C4-2B (cell line): ENCODE data around the gene ATP6V0C.
A peak's percentile ranks its signal among the peaks of the same experiment; 100 is the strongest.

ENCODE experiments used
- H3K27ac ChIP-seq: fragments of 450-650 bp; 2 replicates; pipeline ENCODE4 v1.5.1; 2017
- ZFX ChIP-seq: fragments of 450-650 bp; IDR thresholded peaks from 2 replicates; pipeline ENCODE4 v1.6.1; 2017
- TF ChIP-seq, protein P1 (sequence below): fragments of 450-650 bp; conservative IDR thresholded peaks from 2 replicates; pipeline ENCODE4 v1.5.1; 2017; ENCODE audit warnings: mild to moderate bottlenecking

Gene ATP6V0C

DNA sequence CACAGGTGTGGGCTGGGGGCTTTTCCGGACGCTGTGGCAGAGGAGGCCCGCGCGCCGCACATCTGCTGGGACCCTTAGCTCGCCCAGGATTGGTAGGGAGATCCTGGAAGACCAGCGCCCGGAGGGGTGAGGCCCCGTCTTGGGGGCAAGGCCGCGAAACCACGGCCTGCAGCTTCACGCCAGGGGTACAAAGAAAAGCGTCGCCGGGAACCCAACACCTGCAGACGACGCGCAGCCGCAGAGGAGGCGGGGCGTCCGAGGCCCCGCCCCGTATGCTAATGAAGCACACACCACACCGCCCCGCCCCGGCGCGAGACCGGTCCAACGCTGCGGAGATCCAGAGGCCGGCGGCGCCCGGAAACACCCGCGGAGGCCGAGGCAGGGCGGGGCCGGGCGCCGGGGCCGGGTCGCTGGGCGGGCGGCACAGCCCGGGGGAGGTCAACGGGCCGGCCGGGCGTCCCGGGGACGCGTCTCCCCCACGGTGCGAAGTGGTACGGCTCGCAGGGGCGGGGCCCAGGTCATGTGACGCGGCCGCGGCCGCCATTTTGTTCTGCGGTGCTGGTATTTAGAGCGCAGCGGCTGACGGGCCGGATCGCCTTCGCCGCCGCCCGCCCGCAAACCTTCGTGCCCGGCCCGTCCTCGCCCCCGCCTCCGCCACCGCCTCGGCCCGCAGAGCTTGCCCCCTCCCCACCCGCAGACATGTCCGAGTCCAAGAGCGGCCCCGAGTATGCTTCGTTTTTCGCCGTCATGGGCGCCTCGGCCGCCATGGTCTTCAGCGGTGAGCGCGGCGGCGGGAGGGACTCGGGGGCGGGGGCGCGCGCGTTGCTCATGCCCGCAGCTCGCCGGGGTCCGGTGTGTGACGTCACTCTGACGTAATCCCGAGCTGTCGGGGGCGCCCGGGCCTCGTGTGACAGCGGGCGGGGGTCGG, at the start of gene ATP6V0C:
Gene ATP6V0C (plus strand): TSS at position 548 of the 928 bp plus-strand sequence. CDS start 152 bp downstream, at position 700.
- TF ChIP-seq ZFX: 0 out of 2 replicates have a peak, but pooled peaks have one; percentile 19
- TF ChIP-seq, protein P1, sequence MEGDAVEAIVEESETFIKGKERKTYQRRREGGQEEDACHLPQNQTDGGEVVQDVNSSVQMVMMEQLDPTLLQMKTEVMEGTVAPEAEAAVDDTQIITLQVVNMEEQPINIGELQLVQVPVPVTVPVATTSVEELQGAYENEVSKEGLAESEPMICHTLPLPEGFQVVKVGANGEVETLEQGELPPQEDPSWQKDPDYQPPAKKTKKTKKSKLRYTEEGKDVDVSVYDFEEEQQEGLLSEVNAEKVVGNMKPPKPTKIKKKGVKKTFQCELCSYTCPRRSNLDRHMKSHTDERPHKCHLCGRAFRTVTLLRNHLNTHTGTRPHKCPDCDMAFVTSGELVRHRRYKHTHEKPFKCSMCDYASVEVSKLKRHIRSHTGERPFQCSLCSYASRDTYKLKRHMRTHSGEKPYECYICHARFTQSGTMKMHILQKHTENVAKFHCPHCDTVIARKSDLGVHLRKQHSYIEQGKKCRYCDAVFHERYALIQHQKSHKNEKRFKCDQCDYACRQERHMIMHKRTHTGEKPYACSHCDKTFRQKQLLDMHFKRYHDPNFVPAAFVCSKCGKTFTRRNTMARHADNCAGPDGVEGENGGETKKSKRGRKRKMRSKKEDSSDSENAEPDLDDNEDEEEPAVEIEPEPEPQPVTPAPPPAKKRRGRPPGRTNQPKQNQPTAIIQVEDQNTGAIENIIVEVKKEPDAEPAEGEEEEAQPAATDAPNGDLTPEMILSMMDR: no peak
- peak within 1 kb of the TSS; percentile 95 for H3K27ac ChIP-seq

DNA sequence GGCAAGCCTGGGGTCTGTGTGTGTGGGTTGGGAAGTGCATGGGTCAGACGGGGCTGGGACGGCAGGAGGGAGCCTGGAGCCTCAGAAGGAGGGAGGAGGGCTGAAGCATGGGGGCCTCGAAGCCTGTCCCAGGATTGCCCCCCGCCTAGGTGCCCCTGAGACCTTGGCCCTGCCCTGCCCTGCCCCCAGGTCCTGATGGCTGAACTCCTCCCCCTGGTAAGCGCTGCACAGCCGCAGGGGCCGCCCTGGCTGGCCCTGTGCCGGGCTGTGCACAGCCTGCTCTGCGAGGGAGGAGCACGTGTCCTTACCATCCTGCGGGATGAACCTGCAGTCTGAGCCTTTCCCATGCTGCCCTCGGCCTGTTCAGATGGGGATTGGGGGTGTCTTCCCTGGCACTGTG, 49.4 kb upstream of the ATP6V0C start:
- H3K27ac ChIP-seq: no peak overlapping the region
- no peak for TF ChIP-seq ZFX
- TF ChIP-seq, protein P1: no peak

DNA sequence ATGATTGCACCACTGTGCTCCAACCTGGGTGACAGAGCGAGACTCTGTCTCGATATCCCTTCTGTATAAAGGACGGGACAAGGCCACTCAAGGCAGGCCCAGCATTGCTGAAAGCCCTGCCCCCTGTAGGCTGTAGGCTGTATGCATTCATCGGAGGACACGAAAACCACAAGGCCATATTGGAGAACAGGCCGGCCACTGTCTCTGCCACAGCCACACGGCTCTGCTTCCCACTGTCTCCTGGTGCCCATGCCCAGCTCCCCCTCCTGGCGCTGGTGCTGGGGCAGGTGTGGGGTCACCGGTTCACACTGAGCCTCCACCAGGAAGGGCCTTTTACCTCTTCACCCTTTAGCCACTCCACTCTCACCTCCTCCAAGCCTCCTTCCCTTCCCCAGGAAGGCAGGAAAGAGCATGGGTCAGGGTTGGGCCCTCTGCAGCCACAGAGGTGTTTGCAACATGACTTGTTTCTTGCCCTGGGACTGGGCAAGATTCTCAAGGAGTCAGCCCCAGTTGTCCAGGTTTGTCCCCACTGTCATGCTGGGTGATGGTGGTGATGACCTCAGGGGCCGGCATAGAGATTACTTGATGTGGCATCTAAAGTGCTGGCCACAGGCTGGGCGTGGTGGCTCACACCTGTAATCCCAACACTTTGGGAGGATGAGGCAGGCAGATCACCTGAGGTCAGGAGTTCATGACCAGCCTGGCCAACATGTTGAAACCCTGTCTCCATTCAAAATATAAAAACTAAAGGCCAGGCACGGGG, 47.9 kb upstream of the ATP6V0C start:
- no peak for TF ChIP-seq ZFX
- TF ChIP-seq, protein P1: no peak; the same call in 1 of the 2 replicates
- H3K27ac ChIP-seq: no peak overlapping the region

DNA sequence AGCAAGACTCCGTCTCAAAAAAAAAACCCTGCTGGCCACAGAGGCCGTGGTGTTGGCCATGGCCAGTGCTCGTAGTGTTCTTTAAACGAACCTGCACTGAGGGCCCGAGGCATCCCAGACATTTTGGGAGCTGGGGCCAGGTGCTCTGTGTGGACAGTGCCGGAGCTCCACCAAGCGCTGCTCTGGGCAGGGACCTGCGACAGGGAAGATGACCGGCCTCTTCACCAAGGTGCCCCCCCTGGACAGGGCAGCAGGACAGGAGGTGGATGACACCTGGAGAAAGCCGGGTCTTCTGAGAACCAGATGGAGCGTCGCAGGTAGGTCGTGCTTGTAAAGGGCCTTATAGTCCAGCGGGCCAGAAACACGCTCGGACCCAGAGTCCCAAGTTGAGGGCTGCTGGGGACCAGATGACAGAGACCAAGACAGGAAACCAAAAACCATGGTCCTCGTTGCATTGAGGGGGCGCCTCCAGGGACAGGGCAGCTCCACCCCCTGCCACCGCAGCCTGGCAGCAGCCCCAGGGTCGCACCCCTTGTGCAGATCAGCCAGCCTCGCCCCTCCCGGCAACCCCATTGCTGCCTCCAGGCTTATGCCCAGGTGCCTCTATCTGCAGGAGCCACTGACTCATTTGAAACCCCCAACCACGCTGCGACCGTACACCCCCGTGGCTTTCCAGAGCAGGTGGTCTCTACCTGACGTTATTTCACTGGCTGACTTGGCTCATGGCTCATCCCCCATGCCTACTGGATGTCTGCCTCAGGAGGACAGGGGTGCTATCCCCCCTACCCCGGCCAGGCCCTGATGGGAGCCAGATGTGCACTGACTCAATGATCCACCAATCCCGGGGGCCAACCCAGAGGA, 46.9 kb upstream of the ATP6V0C start:
- no peak for TF ChIP-seq ZFX
- H3K27ac ChIP-seq: peak overlapping the region; percentile 90

DNA sequence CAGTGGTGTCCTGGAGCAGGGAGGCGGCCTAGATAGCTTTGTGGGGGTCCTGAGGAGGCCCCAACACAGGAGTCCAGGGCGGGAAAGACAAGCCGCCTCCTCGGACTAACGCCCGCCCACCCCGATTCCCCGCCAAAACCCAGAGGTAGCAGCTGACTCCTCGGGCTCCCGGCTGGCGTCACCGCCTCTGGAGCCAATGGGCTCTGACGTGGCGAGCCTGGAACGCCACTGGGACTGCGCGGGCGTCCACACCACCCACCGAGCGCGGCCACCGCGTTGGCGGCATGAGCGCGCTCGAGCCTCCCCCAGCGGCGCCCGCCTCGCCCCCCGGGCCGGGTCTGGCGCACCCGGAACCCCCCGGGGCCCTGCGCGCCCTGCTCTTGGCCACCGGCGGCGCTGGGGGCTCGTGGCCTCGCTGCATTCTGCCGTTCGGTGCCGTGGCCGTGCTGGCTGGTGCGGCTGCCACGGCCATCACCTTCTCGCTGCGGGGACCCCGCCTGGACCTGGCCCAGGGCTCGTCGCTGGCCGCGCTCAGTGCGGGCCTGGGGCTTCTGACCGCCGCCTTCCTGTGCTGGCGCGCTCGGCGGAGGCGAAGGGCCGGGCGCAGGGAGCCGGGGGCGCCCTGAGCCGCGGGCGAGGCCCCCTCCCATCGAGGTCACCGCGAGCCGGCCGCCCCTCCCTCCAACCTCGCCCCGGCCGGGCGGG, 46.1 kb upstream of the ATP6V0C start:
- peak overlapping the region; percentile 90 for H3K27ac ChIP-seq
- TF ChIP-seq ZFX: peak; percentile 33; the same call in 1 of the 2 replicates
- TF ChIP-seq, protein P1: no peak; the same call in 1 of the 2 replicates

DNA sequence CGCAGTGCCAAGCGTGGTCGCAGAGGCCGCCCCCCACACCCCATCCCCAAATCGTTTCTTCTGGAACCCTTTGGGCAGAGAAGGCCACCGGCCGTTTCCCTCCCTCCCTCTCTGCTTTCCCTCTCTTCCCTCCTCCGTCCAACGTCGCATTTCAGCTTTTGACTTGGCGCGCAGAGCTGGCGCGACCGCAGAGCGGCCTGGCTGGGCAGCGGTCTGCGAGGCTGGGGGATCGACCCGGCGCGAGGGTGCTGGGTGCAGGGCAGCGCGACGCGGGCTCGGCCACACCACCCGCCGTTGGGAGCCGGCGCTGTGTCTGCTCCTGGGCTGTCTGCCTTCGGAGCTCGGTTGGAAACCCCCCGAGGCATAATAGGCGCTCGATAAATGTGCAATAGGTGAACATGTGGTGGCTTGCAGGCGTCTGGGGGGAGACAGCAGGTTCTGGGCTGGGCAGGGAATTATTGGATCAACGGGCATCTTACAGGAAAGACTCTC, 45.5 kb upstream of the ATP6V0C start:
- no peak for TF ChIP-seq ZFX
- peak overlapping the region; percentile 90 for H3K27ac ChIP-seq

DNA sequence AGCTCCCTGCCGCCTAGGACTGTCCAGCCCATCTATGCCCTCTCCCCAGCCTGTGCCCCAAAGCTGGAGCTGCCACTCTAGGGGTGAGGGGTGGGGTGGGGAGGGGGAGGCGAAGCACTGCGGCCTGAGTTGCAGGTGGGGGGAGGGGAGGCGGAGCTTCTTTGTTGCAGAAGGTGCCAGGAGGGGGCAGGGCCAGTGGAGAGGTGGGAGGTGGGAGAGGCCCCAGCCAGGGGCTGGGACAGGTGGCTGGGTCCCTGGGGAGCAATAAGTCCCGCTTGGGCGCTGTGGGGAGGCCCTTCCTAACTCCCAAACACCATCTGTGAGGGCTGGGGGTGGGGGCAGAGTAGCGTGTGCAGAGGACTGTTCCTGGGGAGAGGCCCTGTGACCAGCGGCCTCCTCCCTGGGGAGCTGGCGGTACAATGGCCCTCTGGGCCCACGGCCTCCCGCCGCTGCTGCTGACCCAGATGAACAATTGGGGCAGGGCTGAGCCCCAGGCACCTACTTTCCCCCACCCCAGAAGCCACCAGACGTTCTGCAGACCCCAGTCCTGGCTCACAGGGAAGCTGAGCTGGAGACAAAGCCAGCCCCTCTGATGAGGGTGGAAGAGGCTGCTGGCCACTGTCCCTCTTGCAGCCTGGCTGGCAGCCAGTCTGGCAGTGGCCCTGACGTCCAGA, 44.9 kb upstream of the ATP6V0C start:
- peak overlapping the region; percentile 90 for H3K27ac ChIP-seq

More for the DNA sequence above, 44.9 kb upstream of the ATP6V0C start:
- TF ChIP-seq ZFX: no peak
- TF ChIP-seq, protein P1: no peak
